HG02943 (cell line): Measurements from ENCODE around the gene TIGD6.
"Not testable (repeated sequence)": the region's sequence is repeated elsewhere in the genome, so short reads cannot be mapped to it uniquely, and the experiment has no call there.

ENCODE experiments used
- ATAC-seq: cut with Tn5 transposase; IDR thresholded peaks from one replicate; pipeline ENCODE4 v1.9.1; 2021; ENCODE audit warnings: mild to moderate bottlenecking, low read depth, moderate library complexity; ENCODE audit not compliant: unreplicated experiment

TIGD6 gene

GRCh38 chr5:150000256-150000989, at the start of gene TIGD6, which contains the start of gene HMGXB3:
Gene TIGD6, minus strand, starts transcription at chr5:150000654. Its CDS starts 4,306 bp downstream, at chr5:149996348.
Gene HMGXB3, plus strand, starts transcription at chr5:150000739. Its CDS starts 4,114 bp downstream, at chr5:150004853.
- peak; percentile 81 for ATAC-seq

DNA sequence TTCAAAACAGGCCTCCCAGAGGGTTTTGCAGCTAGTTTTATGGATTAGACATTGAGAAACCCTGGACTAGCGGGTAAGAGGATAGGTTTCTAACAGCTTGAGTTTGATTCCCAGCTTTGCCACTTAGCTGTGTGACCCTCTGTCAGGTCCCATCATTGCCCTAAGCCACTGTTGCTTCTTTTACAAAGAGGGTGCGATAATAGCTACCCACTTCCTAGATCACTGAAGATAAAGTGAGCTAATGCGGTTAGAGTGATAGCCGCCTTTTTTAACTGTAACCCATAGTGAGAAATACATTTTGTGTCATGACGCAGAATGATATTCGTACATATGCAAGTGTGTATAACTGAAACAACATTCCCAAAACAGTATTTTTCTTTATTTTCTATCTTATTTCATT, 45.6 kb upstream of the TIGD6 start:
- ATAC-seq, result no peak

GRCh38 chr5:150045549-150045948, 45.1 kb upstream of the TIGD6 start:
- no peak for ATAC-seq

- no peak for ATAC-seq
These were observed 44.3 kb upstream of the TIGD6 start for GRCh38 chr5:150044712-150045111.

DNA sequence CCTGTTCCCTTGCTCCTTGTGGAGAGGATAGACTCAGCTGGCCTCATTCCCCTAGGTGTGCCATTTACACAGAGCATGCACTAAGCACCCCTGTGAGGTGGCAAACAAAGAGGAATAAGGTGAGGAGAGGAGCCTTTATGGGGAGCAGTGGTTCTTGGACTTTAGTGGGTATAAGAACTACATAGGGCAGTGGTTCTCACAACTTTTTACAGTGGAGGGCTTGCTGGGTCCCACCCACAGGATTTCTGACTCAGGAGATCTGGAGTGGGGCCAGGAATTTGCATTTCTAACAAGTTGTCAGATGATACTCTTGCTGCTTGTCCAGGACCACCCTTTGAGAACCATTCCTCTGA, 43.9 kb upstream of the TIGD6 start:
- ATAC-seq, result no peak

DNA sequence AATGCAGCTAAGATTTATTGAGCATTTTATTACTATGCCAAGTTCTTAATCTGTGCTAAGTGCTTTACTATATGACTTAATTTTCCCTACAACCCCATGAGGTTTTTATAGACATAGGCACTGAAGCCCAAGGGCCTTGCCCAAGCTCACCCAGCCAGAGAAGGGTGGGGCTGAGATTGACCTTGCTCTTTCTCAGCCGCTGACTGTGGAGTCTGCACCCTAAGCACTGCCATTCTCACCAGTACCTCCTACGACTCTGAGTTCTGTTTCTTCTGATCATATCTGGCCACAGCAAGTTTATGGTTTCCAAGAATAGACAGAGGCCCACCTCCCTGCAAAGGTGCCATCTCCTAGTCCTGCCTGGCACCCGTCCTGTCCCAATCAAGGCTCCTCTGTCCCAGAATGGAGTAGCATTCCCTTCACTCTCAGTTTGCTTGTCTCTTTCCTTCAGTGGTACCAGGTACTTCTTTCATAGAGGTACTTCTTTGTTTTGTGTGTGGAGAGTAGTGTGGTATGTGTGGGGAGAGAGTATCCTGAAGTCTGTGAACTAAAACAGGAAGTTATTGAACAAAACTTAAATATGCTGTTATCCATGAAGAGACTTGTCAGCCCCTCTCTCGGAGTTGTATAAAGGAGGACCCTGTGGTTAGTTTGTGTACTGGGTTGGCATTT, 43.3 kb upstream of the TIGD6 start:
- ATAC-seq, result no peak

DNA sequence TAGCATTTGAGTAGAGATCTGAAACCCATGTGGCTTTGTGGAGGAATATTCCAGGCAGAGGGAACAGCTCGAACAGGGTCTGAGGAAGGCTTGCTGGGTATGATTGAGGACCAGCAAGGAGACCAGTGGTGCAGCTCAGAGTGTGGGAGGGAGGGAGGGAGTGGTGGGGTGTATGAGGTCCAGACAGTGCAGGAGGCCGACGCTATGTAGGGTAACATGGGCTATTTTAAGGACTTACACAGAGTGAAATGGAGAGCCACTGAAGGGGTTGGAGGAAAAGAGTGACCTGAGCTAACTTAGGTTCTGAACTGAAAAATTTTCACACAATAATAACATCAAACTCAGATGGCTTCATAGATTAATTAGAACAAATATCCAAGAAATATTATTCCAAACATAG, 42.0 kb upstream of the TIGD6 start:
- ATAC-seq, result no peak

DNA sequence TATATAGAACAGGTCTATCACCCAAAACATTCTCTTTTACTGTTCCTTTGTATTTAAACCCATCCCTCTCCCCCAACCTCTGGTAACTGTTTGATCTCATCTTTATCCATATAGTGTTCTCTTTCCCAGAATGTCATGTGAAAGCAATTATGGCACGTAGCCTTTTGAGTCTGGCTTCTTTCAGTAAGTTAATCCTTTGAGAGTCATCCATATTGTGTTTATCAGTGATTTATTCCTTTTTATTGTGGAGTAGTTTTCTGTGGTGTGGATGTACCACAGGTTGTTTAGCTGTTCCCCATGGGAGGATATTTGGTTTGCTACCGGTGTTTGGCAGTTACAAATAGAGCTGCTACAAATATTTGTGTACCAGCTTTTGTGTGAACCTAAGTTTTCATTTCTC, 38.1 kb upstream of the TIGD6 start:
- no peak for ATAC-seq

- no peak for ATAC-seq
These were observed 36.1 kb upstream of the TIGD6 start for GRCh38 chr5:150036513-150036912.

DNA sequence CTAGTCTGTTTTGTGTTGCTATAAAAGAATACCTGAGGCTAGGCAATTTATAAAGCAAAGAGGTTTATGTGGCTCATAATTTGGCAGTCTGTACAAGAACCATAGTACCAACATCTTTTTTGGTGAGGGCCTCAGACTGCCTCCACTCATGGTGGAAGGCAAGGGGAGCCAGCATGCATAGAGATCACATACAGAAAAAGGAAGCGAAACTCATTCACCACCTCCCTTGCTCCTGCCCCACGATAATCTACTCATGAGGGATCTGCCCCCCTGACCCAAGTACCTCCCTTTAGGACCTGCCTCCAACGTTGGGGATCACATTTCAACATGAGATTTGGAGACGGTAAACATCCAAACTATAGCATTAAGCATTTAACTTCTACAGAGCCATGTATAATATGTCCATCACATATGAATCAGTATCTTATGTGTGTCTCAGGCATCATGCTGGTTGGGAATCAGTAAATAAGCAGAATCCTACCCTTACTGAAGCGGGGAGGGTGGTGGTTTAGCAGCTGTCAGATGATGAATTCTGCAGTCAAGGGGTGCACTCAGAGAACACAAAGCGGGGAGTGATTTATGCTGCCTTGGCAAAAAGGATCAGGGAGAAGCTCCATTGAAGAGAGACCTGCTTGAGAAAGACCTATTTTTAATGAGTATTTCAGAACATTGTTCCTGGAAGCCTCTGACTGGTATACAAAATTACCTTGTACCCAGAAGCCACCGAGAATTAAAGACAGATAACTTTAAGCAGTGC, 34.9 kb upstream of the TIGD6 start:
- peak; percentile 95 for ATAC-seq

- no peak for ATAC-seq
These were observed 34.2 kb upstream of the TIGD6 start for GRCh38 chr5:150034662-150035061.

DNA sequence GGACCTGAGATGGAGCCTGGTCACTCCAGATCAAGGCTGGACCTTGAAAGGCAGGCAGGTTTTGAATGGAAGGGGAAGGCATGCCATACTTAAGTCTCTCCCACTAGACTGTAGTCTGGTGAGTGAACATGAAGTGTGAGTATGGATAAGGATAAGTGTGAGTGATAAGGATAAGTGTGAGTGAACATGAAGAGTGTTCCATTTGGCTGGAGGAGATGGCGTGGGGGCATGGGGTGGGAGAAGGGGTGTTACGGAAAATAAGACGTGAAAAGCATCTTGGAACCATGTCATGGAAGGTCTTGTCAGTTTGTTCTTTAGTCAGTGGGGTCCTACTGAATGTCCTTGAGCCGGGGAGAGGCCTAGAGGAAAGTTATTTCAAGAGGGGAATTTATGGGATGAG, 32.9 kb upstream of the TIGD6 start:
- no peak for ATAC-seq

DNA sequence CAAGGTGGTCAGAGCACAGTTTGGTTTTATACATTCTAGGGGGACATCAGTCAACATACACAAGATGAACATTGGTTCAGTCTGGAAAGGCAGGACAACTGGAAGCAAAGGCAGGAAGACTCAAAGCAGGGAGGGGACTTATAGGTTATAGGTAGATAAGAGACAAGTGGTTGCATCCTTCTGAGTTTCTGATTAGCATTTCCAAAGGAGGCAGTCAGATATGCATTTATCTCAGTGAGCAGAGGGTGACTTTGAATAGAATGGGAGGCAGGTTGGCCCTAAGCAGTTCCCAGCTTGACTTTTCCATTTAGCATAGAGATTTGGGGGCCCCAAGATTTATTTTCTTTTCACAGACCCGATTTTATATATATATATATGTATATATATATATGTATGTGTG, 27.6 kb upstream of the TIGD6 start:
- not testable (repeated sequence) for ATAC-seq

- ATAC-seq, result no peak
These were observed 26.3 kb upstream of the TIGD6 start for GRCh38 chr5:150026682-150027172.

- no peak for ATAC-seq
These were observed 24.0 kb upstream of the TIGD6 start for GRCh38 chr5:150024346-150024984.

GRCh38 chr5:150023136-150023535, 22.7 kb upstream of the TIGD6 start:
- no peak for ATAC-seq

- ATAC-seq, result no peak
These were observed 22.2 kb upstream of the TIGD6 start for GRCh38 chr5:150022681-150023080.

GRCh38 chr5:150022158-150022531, 21.7 kb upstream of the TIGD6 start:
- no peak for ATAC-seq

- no peak for ATAC-seq
These were observed 21.2 kb upstream of the TIGD6 start for GRCh38 chr5:150021491-150022157.

DNA sequence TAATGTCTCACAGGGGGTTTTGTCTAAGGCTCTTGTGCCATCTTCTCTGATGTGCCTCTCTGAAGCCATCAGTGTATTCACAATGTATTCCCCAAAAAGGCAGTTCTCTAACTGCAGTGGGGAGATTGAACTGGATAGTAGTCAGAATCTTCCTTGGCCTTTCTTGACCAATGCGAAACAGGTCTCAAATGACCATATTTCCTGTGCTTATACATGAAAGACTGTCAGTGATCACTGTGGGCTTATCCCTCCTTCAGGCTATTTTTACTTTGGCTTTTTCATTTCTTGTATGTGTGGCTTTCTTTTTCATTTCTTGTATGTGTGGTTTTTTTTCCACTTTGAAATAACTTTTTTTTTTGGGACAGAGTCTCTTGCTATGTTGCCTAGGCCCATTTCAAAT, 19.8 kb upstream of the TIGD6 start:
- no peak for ATAC-seq
